Heart left ventricle (tissue), 13 donors: ENCODE measurements around the gene ADGRG1.

Source experiments
- CTCF ChIP-seq, 12 donors: fragments of 200-600 bp; sonication (generic) in 4 of 12; IDR thresholded peaks; one replicate each; pipeline versions ENCODE4 v1.5.0 to v1.8.0; 2018 to 2022; ENCODE audit warnings: antibody characterized with exemption in 12 of 12, mild to moderate bottlenecking in 5 of 12
- POLR2A ChIP-seq, 2 donors: fragments of 450-650 bp; IDR thresholded peaks; one replicate each; pipeline ENCODE4 v1.6.1; 2017; ENCODE audit warnings: antibody characterized with exemption in 2 of 2, mild to moderate bottlenecking in 2 of 2, moderate library complexity in 2 of 2
- donor health status: ischemic (EF 13 %, LVEDD 7.1; RV severe dilation, severe dysfunction).
- donor health status: DM: no; HTN: yes; CAD: no.
- donor health status: DM: no; HTN: no; CAD: no.
- donor health status: ischemic (EF 25% LVEDD 6.9; RV normal size, moderate dysfunction).
- donor health status: ischemic (EF 25% LVEDD 5.7; RV mildly dilated, moderate dysfunction).
- donor health status: ischemic (EF 35%, LVEDD 5.7; RV mildly dilated, moderate dysfunction).
- donor health status: nonischemic (EF 11% LVEDD 7.7; RV severe dilation, severe dysfunction).
- donor health status: DM: yes; HTN: yes; CAD: no.
- donor health status: PGD.
- donor health status: ischemic (EF 29% LVEDD 5.4; RV normal size, mild dysfunction).
- donor health status: nonischemic (EF 23%, LVEDD 6.1; RV moderate dilation, normal function).

DNA sequence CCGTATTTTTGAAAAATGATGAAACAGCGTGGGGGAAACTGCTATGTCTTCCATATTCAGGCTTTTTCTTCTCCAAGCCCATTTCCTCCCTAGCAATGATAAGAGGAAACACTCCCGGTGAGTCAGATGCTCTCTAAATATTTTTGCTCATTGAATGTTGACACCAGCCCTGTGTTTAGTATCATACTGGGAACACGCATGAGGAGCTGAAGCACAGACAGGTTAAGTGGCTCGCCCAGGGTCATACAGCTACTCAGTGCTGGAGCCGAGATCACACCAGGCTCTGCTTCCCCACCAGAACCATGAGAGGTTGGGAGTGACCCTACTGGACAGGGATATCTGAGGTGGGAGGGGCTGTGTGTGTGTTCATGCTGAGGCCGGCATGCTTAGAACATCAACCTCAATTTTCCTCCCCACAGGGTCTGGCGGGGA lies 37.8 kb upstream of the ADGRG1 start:
- TF ChIP-seq CTCF (IDR thresholded peaks at IDR 0.05) (no peak), POLR2A (IDR thresholded peaks at IDR 0.05) (no peak)
